GM21529 (cell line): ENCODE measurements around the gene ATP2C2.

Source experiments
- ATAC-seq: cut with Tn5 transposase; IDR thresholded peaks from one replicate; pipeline ENCODE4 v1.9.1; 2021; ENCODE audit not compliant: unreplicated experiment

The ATP2C2 gene

GRCh38 chr16:84509032-84509950, 141.0 kb downstream of the ATP2C2 start:
- no peak for ATAC-seq

- ATAC-seq: no peak
Measured at GRCh38 chr16:84511180-84511800, 143.0 kb downstream of the ATP2C2 start.

- ATAC-seq: no peak
Measured at GRCh38 chr16:84511831-84512230, 143.5 kb downstream of the ATP2C2 start.

GRCh38 chr16:84513123-84513522, 144.8 kb downstream of the ATP2C2 start:
- no peak for ATAC-seq

GRCh38 chr16:84513666-84514065, 145.3 kb downstream of the ATP2C2 start:
- ATAC-seq: no peak
